Astrocyte of the cerebellum (primary cell): ENCODE measurements around the gene SNRPA1.

Source experiments
- DNase-seq: peaks from one replicate; pipeline ENCODE4 v3.0.0-alpha.2; 2011; ENCODE audit warnings: low read depth
- H3K4me3 ChIP-seq: 2 replicates; pipeline ENCODE4 v1.5.1; 2011; ENCODE audit warnings: mild to moderate bottlenecking, low read depth, low read length, moderate library complexity
- CTCF ChIP-seq: IDR thresholded peaks from 2 replicates; pipeline ENCODE4 v1.5.1; 2012; ENCODE audit warnings: low read length, low read depth, moderate library complexity, mild to moderate bottlenecking; ENCODE audit errors: missing control alignments
- in situ Hi-C: cut with HindIII; loops from 2 replicates; pipeline ENCODE4 v1.10.0; 2017; ENCODE audit warnings: low sequenced_read_pairs

The SNRPA1 gene

GRCh38 chr15:101269479-101270223 is 25.4 kb downstream of the SNRPA1 start:
- in situ Hi-C loops, result no loop called here
- TF ChIP-seq CTCF, result peak; percentile 45
- H3K4me3 ChIP-seq, result no peak overlapping the region
- DNase-seq, result no peak

GRCh38 chr15:101267320-101268104 is 27.5 kb downstream of the SNRPA1 start:
- in situ Hi-C loops, result no loop called here
- TF ChIP-seq CTCF, result no peak
- no peak overlapping the region for H3K4me3 ChIP-seq
- peak; percentile 76 for DNase-seq

GRCh38 chr15:101266787-101267186 is 28.3 kb downstream of the SNRPA1 start:
- in situ Hi-C loops, result no loop called here
- TF ChIP-seq CTCF, result no peak
- H3K4me3 ChIP-seq, result no peak overlapping the region
- DNase-seq, result no peak

- no peak for DNase-seq
- no peak for TF ChIP-seq CTCF
- no peak overlapping the region for H3K4me3 ChIP-seq
- in situ Hi-C loops, result no loop called here
Measured at GRCh38 chr15:101266034-101266433, 29.0 kb downstream of the SNRPA1 start.

GRCh38 chr15:101264911-101265641 is 30.0 kb downstream of the SNRPA1 start:
- H3K4me3 ChIP-seq, result no peak overlapping the region
- no peak for DNase-seq
- in situ Hi-C loops, result no loop called here
- no peak for TF ChIP-seq CTCF

GRCh38 chr15:101264011-101264410 is 31.0 kb downstream of the SNRPA1 start:
- DNase-seq, result no peak
- H3K4me3 ChIP-seq, result no peak overlapping the region
- no peak for TF ChIP-seq CTCF
- in situ Hi-C loops, result no loop called here
